ENCODE measurements around the gene SNX33. TPM values are rescaled to one million over a fixed set of nuclear protein-coding genes. Genes with fewer than 3 reads are reported as not detected.

Gene SNX33
- total RNA-seq, 1 experiment from 2014 or later: 8.3 TPM

DNA sequence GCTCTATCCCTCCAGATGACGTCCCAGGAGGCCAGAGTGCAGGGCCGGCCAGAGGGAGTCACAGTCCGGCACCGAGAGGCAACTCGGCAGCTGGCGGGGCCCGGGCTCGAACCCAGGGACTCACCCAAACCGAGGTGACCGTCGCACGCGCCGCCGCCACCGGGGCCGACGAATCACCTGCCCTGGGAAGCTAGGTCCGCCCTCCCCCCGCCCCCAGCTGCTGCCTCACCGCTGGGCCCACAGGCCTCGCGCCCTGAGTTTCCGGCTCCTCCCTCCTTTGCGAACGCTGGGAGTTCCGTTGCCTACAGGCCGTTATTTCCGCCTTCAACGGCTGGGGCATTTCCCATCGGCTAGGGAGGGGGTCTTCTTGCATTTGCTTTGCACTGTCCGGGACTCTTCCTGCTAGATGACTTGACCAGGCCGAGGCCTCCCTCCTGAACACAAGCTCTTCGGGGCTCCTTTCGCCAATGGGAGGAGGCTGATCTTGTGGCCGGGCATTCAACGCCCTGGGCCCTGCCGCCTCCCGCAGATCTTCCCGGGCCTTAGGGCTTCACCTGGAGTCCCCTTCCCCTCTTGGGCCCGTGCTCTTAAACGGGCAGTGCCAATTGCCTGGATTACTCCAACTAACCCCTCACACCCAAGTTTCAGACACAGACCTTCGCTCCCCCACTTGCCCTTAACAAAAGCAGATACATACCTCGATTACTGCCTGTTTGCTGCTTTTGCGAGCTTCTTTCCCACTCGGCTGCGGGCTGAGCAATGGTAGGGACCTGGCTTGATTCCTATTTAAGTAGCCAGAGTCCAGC lies 22.0 kb upstream of the SNX33 start, which contains the start of gene SNUPN (continued):
- TF ChIP-seq POLR2AphosphoS5 (IDR thresholded peaks at IDR 0.05; ENCODE audit: low read depth, low read length) (peak; percentile 84), CBX3 (IDR thresholded peaks at IDR 0.05; ENCODE audit: low read depth) (peak; percentile 74)

DNA sequence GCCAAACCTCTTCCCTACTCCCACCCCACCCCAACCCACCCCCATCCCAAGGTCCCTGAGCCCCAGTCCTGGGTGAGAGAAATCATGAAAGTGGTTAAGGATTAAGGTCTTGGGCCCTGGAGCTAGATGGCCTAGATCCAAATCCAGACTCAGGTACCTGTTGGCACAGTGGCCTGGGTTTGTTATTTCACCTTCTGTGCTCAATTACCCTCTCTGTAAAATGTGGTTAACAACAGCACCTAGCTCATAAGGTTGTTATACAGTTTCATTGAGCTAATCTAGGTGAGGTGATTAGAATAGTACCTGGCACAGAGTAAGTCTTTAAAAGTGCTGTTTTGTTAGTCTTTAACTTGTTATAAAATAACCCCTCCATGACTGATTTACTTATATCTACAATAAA lies 15.8 kb upstream of the SNX33 start:
- ChIA-PET POLR2A (interaction anchor here (0.6 to 0.9 kb wide), 2 partner anchors 8 to 19 kb away, joined by 3 to 6 read pairs; partner anchors contain the start of gene IMP3), CTCF (no interaction called here), RAD21 (ENCODE audit: low non-redundant PET in 1 of 2, low total read pairs in 2 of 2, uncharacterized antibody in 2 of 2, unreplicated experiment in 2 of 2) (no interaction called here)
- intact Hi-C loops (cut with micrococcal nuclease): no loop called here
- Histone ChIP-seq H3K4me2 (ENCODE audit: low read length) (no peak overlapping the region), H2AFZ (ENCODE audit: low read depth, low read length, poor library complexity, severe bottlenecking) (no peak overlapping the region), H3K9me2 (ENCODE audit: insufficient read depth) (no peaks in the 10 kb centered on the region), H3K4me3 (replicated peaks in 1 of 2; ENCODE audit: low read depth in 1 of 2, low read length in 2 of 2) (no peak overlapping the region), H3K79me2 (ENCODE audit: insufficient read depth, low read length) (peaks cover 6% of the 10 kb centered on the region; the same call in 1 of the 2 replicates), H3K4me1 (ENCODE audit: control insufficient read depth in 1 of 2, insufficient read depth in 2 of 2, low read length in 2 of 2) (peaks cover 13 to 27% of the 10 kb centered on the region in 2 experiments), H3K9ac (ENCODE audit: low read length) (no peak overlapping the region), H3K27ac (ENCODE audit: low read depth, low read length) (no peak overlapping the region), H4K20me1 (ENCODE audit: insufficient read depth) (no peaks in the 10 kb centered on the region), H3K27me3 (ENCODE audit: insufficient read depth, low read length) (no peaks in the 10 kb centered on the region), H3K9me3 (ENCODE audit: control insufficient read depth in 1 of 2, insufficient read depth in 1 of 2, low read depth in 1 of 2, low read length in 2 of 2) (no peaks in the 10 kb centered on the region), H3K36me3 (ENCODE audit: control insufficient read depth in 1 of 2, insufficient read depth in 2 of 2, low read length in 2 of 2) (no peaks in the 10 kb centered on the region)
- no peak for ATAC-seq
- TF ChIP-seq EGR1 (IDR thresholded peaks at IDR 0.05; ENCODE audit: low read depth) (no peak), YY1 (IDR thresholded peaks at IDR 0.05; ENCODE audit: extremely low read depth, insufficient replicate concordance, low read depth, low read length) (no peak), RAD21 (IDR thresholded peaks at IDR 0.05; ENCODE audit: low read depth) (no peak), POLR2A (IDR thresholded peaks at IDR 0.05; ENCODE audit: borderline replicate concordance, extremely low read depth, insufficient read depth, insufficient read length) (no peak), SP1 (IDR thresholded peaks at IDR 0.05; ENCODE audit: low read depth) (no peak), ZFX (IDR thresholded peaks at IDR 0.05) (no peak), EZH2 (IDR thresholded peaks at IDR 0.05) (no peak), SIN3A (IDR thresholded peaks at IDR 0.05; ENCODE audit: low read depth) (no peak), TCF7L2 (IDR thresholded peaks at IDR 0.05; ENCODE audit: borderline replicate concordance, extremely low read depth, insufficient read depth, insufficient read length) (no peak)
- TF ChIP-seq, protein P1, sequence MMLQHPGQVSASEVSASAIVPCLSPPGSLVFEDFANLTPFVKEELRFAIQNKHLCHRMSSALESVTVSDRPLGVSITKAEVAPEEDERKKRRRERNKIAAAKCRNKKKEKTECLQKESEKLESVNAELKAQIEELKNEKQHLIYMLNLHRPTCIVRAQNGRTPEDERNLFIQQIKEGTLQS (IDR thresholded peaks at IDR 0.05): no peak
- TF ChIP-seq, protein P2, sequence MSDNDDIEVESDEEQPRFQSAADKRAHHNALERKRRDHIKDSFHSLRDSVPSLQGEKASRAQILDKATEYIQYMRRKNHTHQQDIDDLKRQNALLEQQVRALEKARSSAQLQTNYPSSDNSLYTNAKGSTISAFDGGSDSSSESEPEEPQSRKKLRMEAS (IDR thresholded peaks at IDR 0.05): no peak
- TF ChIP-seq, protein P3, sequence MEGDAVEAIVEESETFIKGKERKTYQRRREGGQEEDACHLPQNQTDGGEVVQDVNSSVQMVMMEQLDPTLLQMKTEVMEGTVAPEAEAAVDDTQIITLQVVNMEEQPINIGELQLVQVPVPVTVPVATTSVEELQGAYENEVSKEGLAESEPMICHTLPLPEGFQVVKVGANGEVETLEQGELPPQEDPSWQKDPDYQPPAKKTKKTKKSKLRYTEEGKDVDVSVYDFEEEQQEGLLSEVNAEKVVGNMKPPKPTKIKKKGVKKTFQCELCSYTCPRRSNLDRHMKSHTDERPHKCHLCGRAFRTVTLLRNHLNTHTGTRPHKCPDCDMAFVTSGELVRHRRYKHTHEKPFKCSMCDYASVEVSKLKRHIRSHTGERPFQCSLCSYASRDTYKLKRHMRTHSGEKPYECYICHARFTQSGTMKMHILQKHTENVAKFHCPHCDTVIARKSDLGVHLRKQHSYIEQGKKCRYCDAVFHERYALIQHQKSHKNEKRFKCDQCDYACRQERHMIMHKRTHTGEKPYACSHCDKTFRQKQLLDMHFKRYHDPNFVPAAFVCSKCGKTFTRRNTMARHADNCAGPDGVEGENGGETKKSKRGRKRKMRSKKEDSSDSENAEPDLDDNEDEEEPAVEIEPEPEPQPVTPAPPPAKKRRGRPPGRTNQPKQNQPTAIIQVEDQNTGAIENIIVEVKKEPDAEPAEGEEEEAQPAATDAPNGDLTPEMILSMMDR (IDR thresholded peaks at IDR 0.05 in 2 of 3, conservative IDR thresholded peaks at IDR 0.05 in 1 of 3; ENCODE audit: borderline replicate concordance in 1 of 3, insufficient read depth in 1 of 3, low read depth in 2 of 3, low read length in 2 of 3): no peak
- TF ChIP-seq, protein P4, sequence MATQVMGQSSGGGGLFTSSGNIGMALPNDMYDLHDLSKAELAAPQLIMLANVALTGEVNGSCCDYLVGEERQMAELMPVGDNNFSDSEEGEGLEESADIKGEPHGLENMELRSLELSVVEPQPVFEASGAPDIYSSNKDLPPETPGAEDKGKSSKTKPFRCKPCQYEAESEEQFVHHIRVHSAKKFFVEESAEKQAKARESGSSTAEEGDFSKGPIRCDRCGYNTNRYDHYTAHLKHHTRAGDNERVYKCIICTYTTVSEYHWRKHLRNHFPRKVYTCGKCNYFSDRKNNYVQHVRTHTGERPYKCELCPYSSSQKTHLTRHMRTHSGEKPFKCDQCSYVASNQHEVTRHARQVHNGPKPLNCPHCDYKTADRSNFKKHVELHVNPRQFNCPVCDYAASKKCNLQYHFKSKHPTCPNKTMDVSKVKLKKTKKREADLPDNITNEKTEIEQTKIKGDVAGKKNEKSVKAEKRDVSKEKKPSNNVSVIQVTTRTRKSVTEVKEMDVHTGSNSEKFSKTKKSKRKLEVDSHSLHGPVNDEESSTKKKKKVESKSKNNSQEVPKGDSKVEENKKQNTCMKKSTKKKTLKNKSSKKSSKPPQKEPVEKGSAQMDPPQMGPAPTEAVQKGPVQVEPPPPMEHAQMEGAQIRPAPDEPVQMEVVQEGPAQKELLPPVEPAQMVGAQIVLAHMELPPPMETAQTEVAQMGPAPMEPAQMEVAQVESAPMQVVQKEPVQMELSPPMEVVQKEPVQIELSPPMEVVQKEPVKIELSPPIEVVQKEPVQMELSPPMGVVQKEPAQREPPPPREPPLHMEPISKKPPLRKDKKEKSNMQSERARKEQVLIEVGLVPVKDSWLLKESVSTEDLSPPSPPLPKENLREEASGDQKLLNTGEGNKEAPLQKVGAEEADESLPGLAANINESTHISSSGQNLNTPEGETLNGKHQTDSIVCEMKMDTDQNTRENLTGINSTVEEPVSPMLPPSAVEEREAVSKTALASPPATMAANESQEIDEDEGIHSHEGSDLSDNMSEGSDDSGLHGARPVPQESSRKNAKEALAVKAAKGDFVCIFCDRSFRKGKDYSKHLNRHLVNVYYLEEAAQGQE (IDR thresholded peaks at IDR 0.05; ENCODE audit: low read depth): no peak
- no peak for DNase-seq (ENCODE audit: low read depth, low spot score)
- BruUV-seq (replicated peaks): no TSS peak
